WERI-Rb-1 (cell line): Measurements from ENCODE around the gene ZP1.

ENCODE experiments used
- DNase-seq: peaks from one replicate; pipeline ENCODE4 v3.0.0-alpha.2; 2020
- H3K27ac ChIP-seq: fragments of 250-450 bp; sonication (Bioruptor Pico); 2 replicates; pipeline ENCODE4 v1.5.1; 2020; ENCODE audit warnings: mild to moderate bottlenecking, moderate library complexity
- H3K27me3 ChIP-seq: fragments of 250-450 bp; sonication (Bioruptor Pico); 2 replicates; pipeline ENCODE4 v1.5.1; 2021; ENCODE audit warnings: mild to moderate bottlenecking, low read depth, moderate library complexity; ENCODE audit not compliant: insufficient read depth, severe bottlenecking
- H3K36me3 ChIP-seq: fragments of 250-450 bp; sonication (Bioruptor Pico); 2 replicates; pipeline ENCODE4 v1.5.1; 2020; ENCODE audit warnings: mild to moderate bottlenecking, moderate library complexity
- H3K4me3 ChIP-seq: 2 replicates; pipeline ENCODE4 v1.5.1; 2011; ENCODE audit warnings: low read depth, mild to moderate bottlenecking, control low read depth, low read length
- H3K9me3 ChIP-seq: fragments of 250-450 bp; sonication (Bioruptor Pico); 2 replicates; pipeline ENCODE4 v1.5.1; 2021; ENCODE audit warnings: mild to moderate bottlenecking, moderate library complexity; ENCODE audit not compliant: severe bottlenecking
- CTCF ChIP-seq: IDR thresholded peaks from 2 replicates; pipeline ENCODE4 v1.5.1; 2011; ENCODE audit warnings: low read depth, mild to moderate bottlenecking, control low read depth, inconsistent platforms, low read length

Gene ZP1

GRCh38 chr11:60855726-60856633, 11.4 kb upstream of the ZP1 start, which contains the start of gene PTGDR2:
Gene PTGDR2 (minus strand): TSS chr11:60855950. CDS start chr11:60853722, 2,228 bp downstream.
- Histone ChIP-seq H3K9me3 (no peaks in the 10 kb centered on the region), H3K4me3 (no peak within 1 kb of the TSS), H3K27me3 (no peaks in the 10 kb centered on the region), H3K36me3 (peaks cover 4% of the 10 kb centered on the region; the same call in 1 of the 2 replicates), H3K27ac (no peak within 1 kb of the TSS)
- DNase-seq: no peak
- no peak for TF ChIP-seq CTCF

GRCh38 chr11:60857378-60858232, 9.7 kb upstream of the ZP1 start:
- no peak overlapping the region for H3K27ac ChIP-seq
- no peaks in the 10 kb centered on the region for H3K27me3 ChIP-seq
- TF ChIP-seq CTCF: no peak
- H3K9me3 ChIP-seq: no peaks in the 10 kb centered on the region
- no peak for DNase-seq
- no peaks in the 10 kb centered on the region for H3K36me3 ChIP-seq
- no peak overlapping the region for H3K4me3 ChIP-seq

- no peaks in the 10 kb centered on the region for H3K36me3 ChIP-seq
- H3K27ac ChIP-seq: no peak overlapping the region
- no peak for DNase-seq
- H3K27me3 ChIP-seq: no peaks in the 10 kb centered on the region
- H3K9me3 ChIP-seq: no peaks in the 10 kb centered on the region
- H3K4me3 ChIP-seq: no peak overlapping the region
- TF ChIP-seq CTCF: no peak
These were observed 9.1 kb upstream of the ZP1 start for GRCh38 chr11:60858236-60858635.

- no peak for TF ChIP-seq CTCF
- no peak for DNase-seq
These were observed 8.4 kb upstream of the ZP1 start for GRCh38 chr11:60858731-60859464.

GRCh38 chr11:60859616-60860250, 7.6 kb upstream of the ZP1 start:
- no peak for TF ChIP-seq CTCF
- Histone ChIP-seq H3K27ac (no peak overlapping the region), H3K9me3 (no peaks in the 10 kb centered on the region), H3K27me3 (no peaks in the 10 kb centered on the region), H3K36me3 (no peaks in the 10 kb centered on the region), H3K4me3 (no peak overlapping the region)
- no peak for DNase-seq

More at GRCh38 chr11:60858731-60859464, 8.4 kb upstream of the ZP1 start:
- H3K36me3 ChIP-seq: no peaks in the 10 kb centered on the region
- no peaks in the 10 kb centered on the region for H3K9me3 ChIP-seq
- H3K27ac ChIP-seq: no peak overlapping the region
- no peak overlapping the region for H3K4me3 ChIP-seq
- H3K27me3 ChIP-seq: no peaks in the 10 kb centered on the region
